Subcutaneous abdominal adipose tissue (tissue), 5 donors: ENCODE measurements around the gene CARD16.
"Not testable (repeated sequence)": the region's sequence is repeated elsewhere in the genome, so short reads cannot be mapped to it uniquely, and the experiment has no call there.

Experiments used
- H3K27ac ChIP-seq: one replicate; pipeline ENCODE4 v1.7.0; 2013; ENCODE audit warnings: low read depth, mild to moderate bottlenecking, inconsistent platforms, low read length, moderate library complexity
- H3K27me3 ChIP-seq, 5 donors: one replicate each; pipeline ENCODE4 v1.7.0; 2013; ENCODE audit warnings: low read length in 5 of 5, inconsistent platforms in 1 of 5; ENCODE audit not compliant: control insufficient read depth in 5 of 5, insufficient read depth in 4 of 5
- H3K36me3 ChIP-seq, 5 donors: one replicate each; pipeline ENCODE4 v1.7.0; 2013; ENCODE audit warnings: low read length in 5 of 5; ENCODE audit not compliant: control insufficient read depth in 5 of 5, insufficient read depth in 5 of 5
- H3K4me1 ChIP-seq, 5 donors: one replicate each; pipeline ENCODE4 v1.7.0; 2013; ENCODE audit warnings: low read length in 5 of 5, mild to moderate bottlenecking in 3 of 5, moderate library complexity in 1 of 5; ENCODE audit not compliant: control insufficient read depth in 5 of 5, insufficient read depth in 5 of 5
- H3K4me3 ChIP-seq, 5 donors: one replicate each; pipeline ENCODE4 v1.7.0; 2013; ENCODE audit warnings: low read length in 5 of 5, low read depth in 1 of 5
- H3K9ac ChIP-seq, 5 donors: one replicate each; pipeline ENCODE4 v1.7.0; 2013; ENCODE audit warnings: low read length in 5 of 5, mild to moderate bottlenecking in 4 of 5, moderate library complexity in 3 of 5
- H3K9me3 ChIP-seq, 5 donors: one replicate each; pipeline ENCODE4 v1.7.0; 2013; ENCODE audit warnings: low read length in 5 of 5; ENCODE audit not compliant: control insufficient read depth in 5 of 5
- donor health status: healthy.
- donor health status: healthy.
- donor health status: healthy.
- donor health status: healthy.
- donor health status: healthy.

The CARD16 gene

GRCh38 chr11:105072080-105072479 lies 26.9 kb upstream of the CARD16 start:
- not testable (repeated sequence) for H3K36me3 ChIP-seq, H3K9ac ChIP-seq, H3K27ac ChIP-seq, H3K27me3 ChIP-seq, H3K4me1 ChIP-seq, H3K4me3 ChIP-seq, H3K9me3 ChIP-seq

- no peak overlapping the region for H3K9ac ChIP-seq
- no peaks in the 10 kb centered on the region for H3K36me3 ChIP-seq
- no peaks in the 10 kb centered on the region for H3K27me3 ChIP-seq
- no peak overlapping the region for H3K27ac ChIP-seq
- no peaks in the 10 kb centered on the region for H3K9me3 ChIP-seq
- H3K4me3 ChIP-seq = no peak overlapping the region
- peaks cover 0 to 8% (median 7%) of the 10 kb centered on the region in 5 donors for H3K4me1 ChIP-seq
These were observed 26.1 kb upstream of the CARD16 start for GRCh38 chr11:105071089-105071732.

- no peak overlapping the region for H3K27ac ChIP-seq
- no peaks in the 10 kb centered on the region for H3K27me3 ChIP-seq
- no peaks in the 10 kb centered on the region for H3K9me3 ChIP-seq
- H3K9ac ChIP-seq = no peak overlapping the region
- H3K36me3 ChIP-seq = no peaks in the 10 kb centered on the region
- H3K4me3 ChIP-seq = no peak overlapping the region
- peaks cover 0 to 8% (median 7%) of the 10 kb centered on the region in 5 donors for H3K4me1 ChIP-seq
These were observed 25.2 kb upstream of the CARD16 start for GRCh38 chr11:105070306-105070705.

- not testable (repeated sequence) for H3K4me1 ChIP-seq, H3K4me3 ChIP-seq, H3K9ac ChIP-seq, H3K27me3 ChIP-seq, H3K27ac ChIP-seq, H3K9me3 ChIP-seq, H3K36me3 ChIP-seq
These were observed 24.6 kb upstream of the CARD16 start for GRCh38 chr11:105069749-105070148.

- H3K27me3 ChIP-seq, H3K27ac ChIP-seq, H3K4me3 ChIP-seq, H3K9me3 ChIP-seq, H3K36me3 ChIP-seq, H3K9ac ChIP-seq, H3K4me1 ChIP-seq: not testable (repeated sequence)
These were observed 18.3 kb upstream of the CARD16 start for GRCh38 chr11:105063245-105063941.

- peaks cover 0 to 9% (median 0%) of the 10 kb centered on the region in 5 donors for H3K4me1 ChIP-seq
- no peaks in the 10 kb centered on the region for H3K9me3 ChIP-seq
- no peaks in the 10 kb centered on the region for H3K27me3 ChIP-seq
- H3K27ac ChIP-seq = no peak overlapping the region
- H3K9ac ChIP-seq = no peak overlapping the region
- no peaks in the 10 kb centered on the region for H3K36me3 ChIP-seq
- no peak overlapping the region for H3K4me3 ChIP-seq
These were observed 12.3 kb upstream of the CARD16 start for GRCh38 chr11:105057432-105057831.

- H3K4me1 ChIP-seq = peaks cover 0 to 9% (median 0%) of the 10 kb centered on the region in 5 donors
- no peak overlapping the region for H3K4me3 ChIP-seq
- no peak overlapping the region for H3K9ac ChIP-seq
- no peaks in the 10 kb centered on the region for H3K27me3 ChIP-seq
- no peaks in the 10 kb centered on the region for H3K9me3 ChIP-seq
- H3K27ac ChIP-seq = no peak overlapping the region
- H3K36me3 ChIP-seq = no peaks in the 10 kb centered on the region
These were observed 11.3 kb upstream of the CARD16 start for GRCh38 chr11:105056446-105056845.

- Histone ChIP-seq H3K9me3 (no peaks in the 10 kb centered on the region), H3K27me3 (no peaks in the 10 kb centered on the region), H3K9ac (no peak overlapping the region), H3K4me1 (peaks cover 0 to 9% (median 0%) of the 10 kb centered on the region in 5 donors), H3K36me3 (no peaks in the 10 kb centered on the region), H3K4me3 (no peak overlapping the region), H3K27ac (no peak overlapping the region)
These were observed 9.8 kb upstream of the CARD16 start for GRCh38 chr11:105054723-105055493.

- Histone ChIP-seq H3K27ac (no peak overlapping the region), H3K4me3 (no peak overlapping the region), H3K4me1 (peaks cover under 1 to 4% (median 2%) of the 10 kb centered on the region in 5 donors), H3K9me3 (no peaks in the 10 kb centered on the region), H3K27me3 (no peaks in the 10 kb centered on the region), H3K36me3 (no peaks in the 10 kb centered on the region), H3K9ac (no peak overlapping the region)
These were observed 7.4 kb upstream of the CARD16 start for GRCh38 chr11:105052487-105052886.

- H3K4me3 ChIP-seq = no peak overlapping the region
- H3K9me3 ChIP-seq = no peaks in the 10 kb centered on the region
- H3K27me3 ChIP-seq = no peaks in the 10 kb centered on the region
- H3K27ac ChIP-seq = no peak overlapping the region
- H3K4me1 ChIP-seq = peaks cover 2 to 10% (median 10%) of the 10 kb centered on the region in 5 donors
- H3K36me3 ChIP-seq = no peaks in the 10 kb centered on the region
- H3K9ac ChIP-seq = no peak overlapping the region
These were observed 6.4 kb upstream of the CARD16 start for GRCh38 chr11:105051559-105051958.
